GM21529 (cell line): ENCODE results near the gene TIMP2.

Source experiments
- ATAC-seq: cut with Tn5 transposase; IDR thresholded peaks from one replicate; pipeline ENCODE4 v1.9.1; 2021; ENCODE audit not compliant: unreplicated experiment

TIMP2 gene

GRCh38 chr17:78840780-78841611 is 84.2 kb downstream of the TIMP2 start, which contains the start of gene USP36:
Gene USP36 (minus strand): TSS chr17:78840814. CDS start chr17:78836363, 4,451 bp downstream.
- peak; percentile 85 for ATAC-seq

- ATAC-seq, result no peak
These were observed 84.7 kb downstream of the TIMP2 start for GRCh38 chr17:78840530-78840779.

- ATAC-seq, result peak; percentile 18
These were observed 85.2 kb downstream of the TIMP2 start for GRCh38 chr17:78839762-78840529.

- ATAC-seq, result no peak
These were observed 85.9 kb downstream of the TIMP2 start for GRCh38 chr17:78839235-78839761.

GRCh38 chr17:78838574-78839005 is 86.6 kb downstream of the TIMP2 start:
- ATAC-seq, result no peak

GRCh38 chr17:78836420-78837021 is 88.7 kb downstream of the TIMP2 start:
- no peak for ATAC-seq

- no peak for ATAC-seq
These were observed 90.6 kb downstream of the TIMP2 start for GRCh38 chr17:78834571-78834970.

GRCh38 chr17:78832541-78832810 is 92.7 kb downstream of the TIMP2 start:
- no peak for ATAC-seq

- ATAC-seq, result no peak
These were observed 93.3 kb downstream of the TIMP2 start for GRCh38 chr17:78831688-78832540.

GRCh38 chr17:78829477-78829876 is 95.7 kb downstream of the TIMP2 start:
- ATAC-seq, result no peak

GRCh38 chr17:78828470-78829185 is 96.6 kb downstream of the TIMP2 start:
- ATAC-seq, result no peak

GRCh38 chr17:78826836-78827509 is 98.2 kb downstream of the TIMP2 start:
- ATAC-seq, result no peak

GRCh38 chr17:78826421-78826820 is 98.8 kb downstream of the TIMP2 start:
- ATAC-seq, result no peak

- no peak for ATAC-seq
These were observed 99.5 kb downstream of the TIMP2 start for GRCh38 chr17:78825696-78826095.

GRCh38 chr17:78824240-78824639 is 100.9 kb downstream of the TIMP2 start:
- ATAC-seq, result no peak

GRCh38 chr17:78823282-78824046 is 101.7 kb downstream of the TIMP2 start:
- ATAC-seq, result no peak

GRCh38 chr17:78822552-78822951 is 102.6 kb downstream of the TIMP2 start:
- no peak for ATAC-seq

GRCh38 chr17:78821961-78822360 is 103.2 kb downstream of the TIMP2 start:
- ATAC-seq, result no peak

- ATAC-seq, result no peak
These were observed 104.3 kb downstream of the TIMP2 start for GRCh38 chr17:78820841-78821240.
